ENCODE results near the gene HYDIN.
A peak's percentile ranks its signal among the peaks of the same experiment; 100 is the strongest.

HYDIN gene

DNA sequence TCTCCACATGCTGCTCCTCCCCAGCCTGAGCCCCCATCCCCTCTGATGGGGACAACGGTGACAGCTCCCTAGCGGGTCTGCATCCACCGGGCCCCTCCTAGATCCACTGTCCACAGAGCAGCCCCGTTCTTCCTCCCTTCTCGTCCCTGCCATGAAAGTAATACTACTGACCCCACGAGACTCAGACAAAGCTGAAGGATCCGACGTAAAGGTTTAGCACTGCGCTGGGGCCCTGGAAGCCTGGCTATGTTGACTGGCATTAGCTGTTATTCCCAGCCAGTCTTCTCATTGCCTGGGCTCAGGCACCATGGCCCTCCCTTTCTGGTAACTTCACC lies 460.3 kb downstream of the HYDIN start:
- Histone ChIP-seq H3K4me1 (ENCODE audit: control insufficient read depth in 1 of 2, insufficient read depth in 2 of 2, low read length in 2 of 2) (peaks cover 6 to 9% of the 10 kb centered on the region in 2 experiments), H2BK12ac (ENCODE audit: low read length) (no peak overlapping the region), H3K23ac (ENCODE audit: low read length) (no peak overlapping the region), H4K8ac (ENCODE audit: low read depth, low read length) (no peak overlapping the region), H3K4me3 (ENCODE audit: low read depth, low read length) (no peak overlapping the region), H3K79me2 (ENCODE audit: control insufficient read depth, insufficient read depth, low read length, poor library complexity) (no peaks in the 10 kb centered on the region), H3K27me3 (ENCODE audit: insufficient read depth, low read length) (no peaks in the 10 kb centered on the region), H3K9me3 (ENCODE audit: insufficient read depth, low read depth, low read length) (no peaks in the 10 kb centered on the region), H4K91ac (ENCODE audit: low read depth, low read length) (no peak overlapping the region), H3K9ac (ENCODE audit: low read length) (no peak overlapping the region), H3K4ac (ENCODE audit: low read depth, low read length) (no peak overlapping the region), H3K18ac (ENCODE audit: low read length) (no peak overlapping the region), H3K4me2 (ENCODE audit: low read length) (no peak overlapping the region), H2BK120ac (ENCODE audit: insufficient read depth, low read length, poor library complexity) (no peak overlapping the region), H3K14ac (ENCODE audit: low read length) (no peak overlapping the region), H2BK5ac (ENCODE audit: low read depth, low read length, poor library complexity) (no peak overlapping the region), H3K36me3 (ENCODE audit: control insufficient read depth in 1 of 2, insufficient read depth in 2 of 2, low read length in 2 of 2) (peaks cover 12 to 22% of the 10 kb centered on the region in 2 experiments), H4K12ac (ENCODE audit: low read depth, low read length) (no peak overlapping the region), H2AK5ac (ENCODE audit: low read length) (no peak overlapping the region), H2AFZ (ENCODE audit: insufficient read depth, low read length, poor library complexity) (no peak overlapping the region), H3K27ac (ENCODE audit: low read depth, low read length) (no peak overlapping the region), H3K79me1 (ENCODE audit: low read length) (peaks cover 4% of the 10 kb centered on the region)
- no peak for DNase-seq
- no CpG with 5 or more reads among the region's 9 CpGs for WGBS (ENCODE audit: extremely low coverage, insufficient coverage, insufficient read length)

DNA sequence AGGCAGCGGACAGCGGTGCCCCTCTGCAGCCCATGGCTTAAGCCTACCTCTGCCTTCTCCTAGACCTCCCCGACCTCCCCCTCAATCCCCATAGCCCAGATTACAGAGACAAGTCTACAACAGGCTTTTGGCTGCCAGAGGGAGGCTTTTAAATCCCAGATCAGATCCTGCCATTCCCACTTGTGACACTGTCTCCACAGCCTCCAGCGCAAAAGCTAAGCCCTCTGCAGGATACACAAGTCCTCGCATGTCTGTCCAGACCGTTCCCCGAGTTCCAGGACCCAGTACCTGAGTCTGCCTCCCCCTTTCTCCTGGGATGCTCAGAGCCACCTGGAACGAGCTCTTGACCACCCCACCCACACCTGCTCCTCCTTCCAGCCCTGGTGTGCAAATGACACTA lies 460.8 kb downstream of the HYDIN start:
- no peak overlapping the region for H3K4me3 ChIP-seq (ENCODE audit: low read depth, low read length)
- H3K14ac ChIP-seq (ENCODE audit: low read length), result no peak overlapping the region
- H2BK120ac ChIP-seq (ENCODE audit: insufficient read depth, low read length, poor library complexity), result peak overlapping the region; percentile 7
- H3K79me1 ChIP-seq (ENCODE audit: low read length), result peaks cover 4% of the 10 kb centered on the region
- no peaks in the 10 kb centered on the region for H3K27me3 ChIP-seq (ENCODE audit: insufficient read depth, low read length)
- no peak overlapping the region for H3K18ac ChIP-seq (ENCODE audit: low read length)
- no peak overlapping the region for H4K12ac ChIP-seq (ENCODE audit: low read depth, low read length)
- no peak overlapping the region for H3K4me2 ChIP-seq (ENCODE audit: low read length)
- peak overlapping the region; percentile 27 for H2BK12ac ChIP-seq (ENCODE audit: low read length)
- DNase-seq, result no peak
- no peak overlapping the region for H2AK5ac ChIP-seq (ENCODE audit: low read length)
- H4K8ac ChIP-seq (ENCODE audit: low read depth, low read length), result no peak overlapping the region
- no peaks in the 10 kb centered on the region for H3K79me2 ChIP-seq (ENCODE audit: control insufficient read depth, insufficient read depth, low read length, poor library complexity)
- no peak overlapping the region for H2BK5ac ChIP-seq (ENCODE audit: low read depth, low read length, poor library complexity)
- no peaks in the 10 kb centered on the region for H3K9me3 ChIP-seq (ENCODE audit: insufficient read depth, low read depth, low read length)
- peaks cover 14 to 22% of the 10 kb centered on the region in 2 experiments for H3K36me3 ChIP-seq (ENCODE audit: control insufficient read depth in 1 of 2, insufficient read depth in 2 of 2, low read length in 2 of 2)
- H3K4ac ChIP-seq (ENCODE audit: low read depth, low read length), result peak overlapping the region; percentile 17
- no peak overlapping the region for H2AFZ ChIP-seq (ENCODE audit: insufficient read depth, low read length, poor library complexity)
- H3K4me1 ChIP-seq (ENCODE audit: control insufficient read depth in 1 of 2, insufficient read depth in 2 of 2, low read length in 2 of 2), result peaks cover 6 to 9% of the 10 kb centered on the region in 2 experiments
- H3K23ac ChIP-seq (ENCODE audit: low read length), result no peak overlapping the region
- no CpG with 5 or more reads among the region's 8 CpGs for WGBS (ENCODE audit: extremely low coverage, insufficient coverage, insufficient read length)
- peak overlapping the region; percentile 36 for H4K91ac ChIP-seq (ENCODE audit: low read depth, low read length)
- no peak overlapping the region for H3K27ac ChIP-seq (ENCODE audit: low read depth, low read length)
- no peak overlapping the region for H3K9ac ChIP-seq (ENCODE audit: low read length)

DNA sequence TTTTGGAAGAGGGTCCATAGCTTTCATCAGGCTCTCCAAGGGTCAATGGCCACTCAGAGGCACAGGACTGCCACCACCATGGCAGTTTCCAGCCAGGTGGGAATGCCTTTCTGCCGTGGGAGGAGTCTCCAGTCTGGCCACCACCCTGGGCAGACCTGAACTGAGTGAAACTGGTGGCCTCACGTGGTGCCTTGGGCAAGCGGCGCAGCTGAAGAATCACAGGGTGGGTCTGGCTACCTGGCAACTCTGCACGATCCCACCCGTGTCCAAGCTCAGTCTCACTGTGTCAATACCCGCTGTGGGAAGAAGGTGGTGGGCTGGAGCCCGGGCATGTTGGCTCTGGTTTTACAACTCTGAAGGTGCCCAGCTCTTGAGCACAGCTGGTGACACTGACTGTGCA lies 461.4 kb downstream of the HYDIN start:
- H3K4me3 ChIP-seq (ENCODE audit: low read depth, low read length), result no peak overlapping the region
- peaks cover 4% of the 10 kb centered on the region for H3K79me1 ChIP-seq (ENCODE audit: low read length)
- DNase-seq, result peak in 1 of 2 donors; percentile 46
- WGBS (ENCODE audit: extremely low coverage, insufficient coverage, insufficient read length), result no CpG with 5 or more reads among the region's 8 CpGs
- H3K79me2 ChIP-seq (ENCODE audit: control insufficient read depth, insufficient read depth, low read length, poor library complexity), result no peaks in the 10 kb centered on the region
- H2AK5ac ChIP-seq (ENCODE audit: low read length), result no peak overlapping the region
- H3K4me1 ChIP-seq (ENCODE audit: control insufficient read depth in 1 of 2, insufficient read depth in 2 of 2, low read length in 2 of 2), result peaks cover 6 to 9% of the 10 kb centered on the region in 2 experiments
- H2BK12ac ChIP-seq (ENCODE audit: low read length), result no peak overlapping the region
- no peaks in the 10 kb centered on the region for H3K27me3 ChIP-seq (ENCODE audit: insufficient read depth, low read length)
- H3K4ac ChIP-seq (ENCODE audit: low read depth, low read length), result no peak overlapping the region
- no peak overlapping the region for H3K27ac ChIP-seq (ENCODE audit: low read depth, low read length)
- no peak overlapping the region for H4K91ac ChIP-seq (ENCODE audit: low read depth, low read length)
- no peak overlapping the region for H3K4me2 ChIP-seq (ENCODE audit: low read length)
- H3K9me3 ChIP-seq (ENCODE audit: insufficient read depth, low read depth, low read length), result no peaks in the 10 kb centered on the region
- no peak overlapping the region for H3K23ac ChIP-seq (ENCODE audit: low read length)
- H2AFZ ChIP-seq (ENCODE audit: insufficient read depth, low read length, poor library complexity), result no peak overlapping the region
- no peak overlapping the region for H2BK120ac ChIP-seq (ENCODE audit: insufficient read depth, low read length, poor library complexity)
- no peak overlapping the region for H4K8ac ChIP-seq (ENCODE audit: low read depth, low read length)
- no peak overlapping the region for H4K12ac ChIP-seq (ENCODE audit: low read depth, low read length)
- peaks cover 16 to 22% of the 10 kb centered on the region in 2 experiments for H3K36me3 ChIP-seq (ENCODE audit: control insufficient read depth in 1 of 2, insufficient read depth in 2 of 2, low read length in 2 of 2)
- no peak overlapping the region for H2BK5ac ChIP-seq (ENCODE audit: low read depth, low read length, poor library complexity)
- H3K18ac ChIP-seq (ENCODE audit: low read length), result no peak overlapping the region
- H3K14ac ChIP-seq (ENCODE audit: low read length), result no peak overlapping the region
- peak overlapping the region; percentile 39 for H3K9ac ChIP-seq (ENCODE audit: low read length)

DNA sequence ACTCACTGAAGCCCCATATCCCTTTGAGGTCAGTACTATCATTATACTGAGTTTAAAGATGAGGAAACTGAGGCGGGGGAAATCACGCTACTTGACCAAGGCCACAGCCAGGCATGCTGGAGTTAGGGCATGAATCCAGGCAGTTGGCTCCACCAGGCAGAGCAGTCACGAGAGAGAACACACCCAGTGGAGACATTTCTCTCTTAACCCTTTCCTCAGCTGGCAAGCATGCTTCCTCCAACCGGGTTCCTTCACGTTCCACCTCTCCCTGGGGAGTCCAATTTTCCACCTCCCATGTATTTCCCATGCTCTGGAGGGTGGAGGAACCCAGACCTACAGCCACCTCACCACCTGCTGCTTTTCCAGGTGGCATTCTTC lies 462.3 kb downstream of the HYDIN start:
- Histone ChIP-seq H3K18ac (ENCODE audit: low read length) (no peak overlapping the region), H3K9me3 (ENCODE audit: insufficient read depth, low read depth, low read length) (no peaks in the 10 kb centered on the region), H3K27ac (ENCODE audit: low read depth, low read length) (no peak overlapping the region)

More for the DNA sequence above, 462.3 kb downstream of the HYDIN start:
- no peak overlapping the region for H3K9ac ChIP-seq (ENCODE audit: low read length)
- H3K4me1 ChIP-seq (ENCODE audit: control insufficient read depth in 1 of 2, insufficient read depth in 2 of 2, low read length in 2 of 2), result peaks cover 6 to 9% of the 10 kb centered on the region in 2 experiments
- no peak overlapping the region for H3K14ac ChIP-seq (ENCODE audit: low read length)
- H3K23ac ChIP-seq (ENCODE audit: low read length), result no peak overlapping the region
- no peak overlapping the region for H2AFZ ChIP-seq (ENCODE audit: insufficient read depth, low read length, poor library complexity)
- WGBS (ENCODE audit: extremely low coverage, insufficient coverage, insufficient read length), result no CpG with 5 or more reads among the region's 5 CpGs
- no peak overlapping the region for H2BK5ac ChIP-seq (ENCODE audit: low read depth, low read length, poor library complexity)
- H3K79me1 ChIP-seq (ENCODE audit: low read length), result peaks cover 4% of the 10 kb centered on the region
- no peaks in the 10 kb centered on the region for H3K79me2 ChIP-seq (ENCODE audit: control insufficient read depth, insufficient read depth, low read length, poor library complexity)
- H2AK5ac ChIP-seq (ENCODE audit: low read length), result peak overlapping the region; percentile 75
- no peak overlapping the region for H2BK120ac ChIP-seq (ENCODE audit: insufficient read depth, low read length, poor library complexity)
- peaks cover 16 to 22% of the 10 kb centered on the region in 2 experiments for H3K36me3 ChIP-seq (ENCODE audit: control insufficient read depth in 1 of 2, insufficient read depth in 2 of 2, low read length in 2 of 2)
- no peak overlapping the region for H3K4ac ChIP-seq (ENCODE audit: low read depth, low read length)
- H3K27me3 ChIP-seq (ENCODE audit: insufficient read depth, low read length), result no peaks in the 10 kb centered on the region
- no peak for DNase-seq
- H3K4me3 ChIP-seq (ENCODE audit: low read depth, low read length), result no peak overlapping the region
- no peak overlapping the region for H4K12ac ChIP-seq (ENCODE audit: low read depth, low read length)
- H2BK12ac ChIP-seq (ENCODE audit: low read length), result peak overlapping the region; percentile 42
- no peak overlapping the region for H4K8ac ChIP-seq (ENCODE audit: low read depth, low read length)
- H3K4me2 ChIP-seq (ENCODE audit: low read length), result no peak overlapping the region
- H4K91ac ChIP-seq (ENCODE audit: low read depth, low read length), result peak overlapping the region; percentile 48
